Posterior cingulate gyrus (tissue), 11 donors: ENCODE data around the gene SNRPA.
"Not testable (repeated sequence)": the region's sequence is repeated elsewhere in the genome, so short reads cannot be mapped to it uniquely, and the experiment has no call there.

Experiments used
- DNase-seq, 10 donors: peaks; one replicate each; pipeline versions ENCODE4 v3.0.0 to v3.0.0-alpha.2; 2020 to 2021; ENCODE audit warnings: mixed read lengths in 3 of 10
- intact Hi-C: fragments of 100-400 bp; cut with DNase I; formaldehyde crosslinking; loops from one replicate; pipeline ENCODE4 v1.15.1; 2023

The SNRPA gene

DNA sequence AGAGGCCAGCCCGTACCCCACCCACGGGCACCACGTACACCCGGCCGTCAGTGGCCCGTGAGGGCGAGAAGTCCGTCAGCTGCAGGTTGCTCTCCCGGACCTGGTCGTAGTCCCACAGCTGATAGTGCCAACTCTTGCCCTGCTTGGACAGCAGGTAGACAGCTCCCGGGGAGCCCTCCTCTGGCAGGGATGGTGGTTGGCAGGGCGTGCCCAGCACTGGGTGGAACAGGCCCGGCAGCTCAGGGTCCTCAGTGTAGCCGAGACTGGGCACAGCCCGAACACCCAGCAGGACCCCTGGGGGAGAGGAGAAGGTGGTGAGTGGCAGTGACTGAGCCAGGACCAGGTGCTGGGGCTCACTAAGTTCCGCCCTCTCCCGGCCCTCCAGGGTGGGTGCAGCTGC, 8.5 kb upstream of the SNRPA start:
- intact Hi-C loops: no loop called here
- DNase-seq: no peak

DNA sequence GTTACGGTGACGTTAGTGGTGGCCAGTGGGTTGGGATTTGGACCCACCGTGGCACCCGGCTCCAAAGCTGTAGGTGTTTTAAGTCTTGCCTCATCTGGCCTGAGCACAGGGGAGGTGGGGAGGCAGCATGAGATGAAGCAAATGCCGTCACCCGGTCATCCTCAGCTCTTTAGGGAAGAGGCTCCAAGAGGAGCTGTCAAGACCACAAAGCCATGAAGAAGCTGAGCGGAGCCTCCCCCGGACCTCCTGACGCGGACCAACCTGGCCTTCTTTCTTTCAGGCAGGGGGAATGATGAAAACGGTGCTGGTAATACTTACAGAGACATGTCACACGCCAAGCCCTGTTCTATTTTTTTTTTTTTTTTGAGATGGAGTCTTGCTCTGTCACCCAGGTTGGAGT, 8.1 kb upstream of the SNRPA start:
- no peak for DNase-seq
- intact Hi-C loops: no loop called here

DNA sequence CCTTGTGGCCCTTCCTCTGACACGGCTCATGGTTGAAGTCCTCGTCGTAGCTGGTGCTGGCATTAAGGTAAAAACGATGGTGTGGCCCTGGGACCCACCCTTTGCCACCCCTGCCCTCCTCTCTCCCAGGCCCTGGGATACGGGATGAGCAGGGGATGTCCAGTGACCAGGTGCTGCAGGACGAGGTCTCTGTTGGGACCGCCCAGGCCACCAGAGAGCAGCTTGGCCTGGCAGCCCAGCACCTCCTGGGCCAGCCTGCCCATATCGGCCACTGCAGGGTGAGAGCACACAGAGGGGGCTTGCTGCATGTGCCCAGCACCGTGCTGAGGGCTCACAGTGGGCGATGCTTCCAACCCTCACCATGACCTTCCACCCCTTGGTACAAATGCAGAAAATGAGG, 7.1 kb upstream of the SNRPA start:
- intact Hi-C loops: no loop called here
- DNase-seq: no peak

DNA sequence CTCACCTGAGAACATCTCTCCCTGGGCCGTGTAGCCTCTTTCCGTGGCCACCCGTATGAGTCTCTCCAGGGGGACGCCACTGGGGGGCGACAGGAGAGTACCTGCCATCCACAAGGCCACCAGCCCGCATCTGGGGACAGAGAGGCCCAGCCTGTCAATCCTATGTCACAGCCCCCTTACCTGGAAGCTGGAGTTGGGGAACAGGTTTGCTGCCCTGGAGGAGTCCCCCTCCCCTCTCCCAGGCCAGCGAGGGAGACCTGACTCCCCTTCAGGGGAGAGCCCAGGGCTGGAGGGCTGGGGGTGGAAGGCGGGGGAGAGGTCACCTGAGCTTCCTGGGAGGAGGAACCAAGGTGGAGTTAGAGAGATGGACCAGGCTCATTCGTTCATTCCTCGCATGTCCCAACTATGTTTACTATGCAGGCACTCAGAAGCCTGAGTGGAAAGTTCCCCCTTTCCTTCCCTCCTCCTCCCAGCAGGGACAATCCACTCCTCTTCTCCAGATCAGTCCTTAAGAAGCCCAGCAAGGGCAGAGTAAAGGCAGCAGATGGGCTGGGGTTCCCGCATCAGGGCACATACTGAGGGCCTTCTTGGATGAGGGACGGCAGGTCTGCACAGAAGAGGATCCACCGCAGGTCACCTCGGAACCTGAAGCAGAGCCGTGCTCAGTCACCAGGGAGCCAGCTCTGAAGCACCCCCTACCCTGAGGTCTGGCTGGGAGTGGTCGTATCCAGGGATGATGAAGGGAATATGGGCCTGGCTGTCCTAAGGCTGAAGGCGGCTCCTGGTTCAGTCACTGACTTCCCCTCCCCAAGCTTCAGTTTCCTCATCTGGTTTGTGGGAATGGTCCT, 6.2 kb upstream of the SNRPA start:
- intact Hi-C loops: no loop called here
- DNase-seq: peak in 1 of 10 donors; percentile 81

DNA sequence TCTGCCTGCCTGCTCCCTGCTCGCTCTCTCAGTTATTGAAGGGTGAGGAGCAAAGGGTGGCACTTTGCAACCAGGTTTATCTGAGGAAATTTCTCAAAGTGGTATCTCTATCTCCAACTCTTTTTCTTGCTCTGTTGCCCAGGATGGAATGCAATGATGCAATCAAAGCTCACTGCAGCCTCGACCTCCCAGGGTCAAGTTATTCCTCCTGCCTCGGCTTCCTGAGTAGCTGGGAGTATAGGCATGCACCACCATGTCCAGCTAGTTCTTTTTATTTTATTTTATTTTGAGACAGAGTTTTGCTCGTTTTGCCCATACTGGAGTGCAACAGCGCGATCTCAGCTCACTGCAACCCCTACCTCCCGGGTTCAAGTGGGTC, 5.6 kb upstream of the SNRPA start:
- intact Hi-C loops: no loop called here
- no peak for DNase-seq

DNA sequence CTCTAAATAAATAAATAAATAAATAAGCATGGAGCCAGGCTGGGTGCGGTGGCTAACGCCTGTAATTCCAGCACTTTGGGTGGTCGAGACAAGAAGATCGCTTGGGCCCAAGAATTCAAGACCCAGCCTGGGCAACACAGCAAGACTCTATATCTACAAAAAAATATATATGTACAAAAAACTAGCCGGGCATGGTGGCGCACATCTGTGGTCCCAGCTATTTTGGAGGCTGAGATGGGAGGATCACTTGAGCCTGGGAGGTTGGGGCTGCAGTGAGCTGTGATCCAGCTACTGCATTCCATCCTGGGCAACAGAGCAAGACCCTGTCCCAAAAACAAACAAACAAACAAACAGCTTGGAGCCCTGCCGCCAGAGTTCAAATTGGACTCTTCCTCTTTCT, 3.5 kb upstream of the SNRPA start:
- DNase-seq: no peak
- intact Hi-C loops: no loop called here

DNA sequence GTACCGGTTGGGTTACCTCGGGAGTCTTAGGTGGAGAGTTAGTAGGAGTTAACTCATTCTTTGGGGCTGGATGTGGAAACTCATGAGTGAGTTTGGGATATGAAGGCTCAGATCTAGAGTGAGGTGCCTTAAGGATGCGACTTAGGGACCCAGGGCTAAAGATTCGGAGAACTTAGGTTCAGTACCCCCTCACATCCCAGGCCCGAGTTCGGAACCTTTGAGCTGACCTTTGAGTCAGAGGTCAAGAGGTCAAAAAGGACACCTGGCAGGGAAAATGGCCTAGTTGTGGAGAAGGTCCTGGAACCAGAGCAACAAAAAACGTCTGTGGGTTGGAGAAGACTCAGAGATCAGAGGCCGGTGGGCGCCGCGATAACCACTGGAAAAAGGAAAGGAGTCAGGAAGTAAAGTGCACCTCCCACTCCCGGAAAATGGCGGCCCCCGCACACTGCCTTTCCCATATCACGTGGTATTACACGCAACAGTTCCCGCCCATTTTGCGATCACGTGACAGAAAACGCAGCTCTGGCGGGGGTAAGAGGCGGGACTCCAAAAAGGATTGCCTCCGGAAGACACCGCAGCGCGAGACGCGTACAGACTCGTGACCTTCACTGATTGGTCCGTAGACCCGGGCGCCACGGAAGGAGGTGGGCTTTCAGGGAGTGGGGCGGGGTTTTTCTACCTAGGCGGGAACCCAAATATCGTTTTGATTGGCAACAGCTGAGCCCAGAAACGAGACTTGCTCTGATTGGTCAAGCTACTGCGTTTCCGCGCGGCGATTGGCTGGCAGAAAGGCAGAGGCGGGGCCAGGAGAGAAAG, 737 bp upstream of the SNRPA start, which contains the start of gene ACTMAP:
ACTMAP (minus strand) TSS at position 420 of the 816 bp plus-strand sequence. CDS start 674 bp downstream, outside the sequence.
- DNase-seq: peak; percentile 100
- intact Hi-C loops: loop anchor here (2.0 kb wide), 1 partner anchor 33 kb away; the partner anchor contains the start of genes COQ8B and ITPKC

DNA sequence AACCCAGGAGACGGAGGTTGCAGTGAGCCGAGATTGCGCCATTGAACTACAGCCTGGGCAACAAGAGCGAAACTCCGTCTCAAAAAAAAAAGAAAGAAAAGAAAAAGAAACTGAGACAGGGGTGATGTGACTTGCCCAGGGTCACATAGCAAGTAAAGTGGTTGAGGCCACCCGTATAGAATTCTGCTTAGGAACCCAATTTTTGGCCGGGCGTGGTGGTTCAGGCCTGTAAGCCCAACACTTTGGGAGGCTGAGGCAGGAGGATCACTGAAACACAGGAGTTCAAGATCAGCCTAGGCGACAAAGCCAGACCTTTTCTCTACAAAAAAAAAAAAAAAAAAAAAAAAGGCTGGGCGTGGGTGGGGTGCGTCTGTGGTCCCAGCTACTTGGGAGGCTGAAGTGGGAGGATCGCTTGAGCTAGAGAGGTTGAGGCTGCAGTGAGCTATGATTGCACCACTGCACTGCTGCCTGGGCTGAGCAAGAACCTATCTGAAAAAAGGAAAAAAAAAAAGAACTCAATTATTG, 1.3 kb downstream of the SNRPA start:
- intact Hi-C loops: no loop called here
- no peak for DNase-seq

DNA sequence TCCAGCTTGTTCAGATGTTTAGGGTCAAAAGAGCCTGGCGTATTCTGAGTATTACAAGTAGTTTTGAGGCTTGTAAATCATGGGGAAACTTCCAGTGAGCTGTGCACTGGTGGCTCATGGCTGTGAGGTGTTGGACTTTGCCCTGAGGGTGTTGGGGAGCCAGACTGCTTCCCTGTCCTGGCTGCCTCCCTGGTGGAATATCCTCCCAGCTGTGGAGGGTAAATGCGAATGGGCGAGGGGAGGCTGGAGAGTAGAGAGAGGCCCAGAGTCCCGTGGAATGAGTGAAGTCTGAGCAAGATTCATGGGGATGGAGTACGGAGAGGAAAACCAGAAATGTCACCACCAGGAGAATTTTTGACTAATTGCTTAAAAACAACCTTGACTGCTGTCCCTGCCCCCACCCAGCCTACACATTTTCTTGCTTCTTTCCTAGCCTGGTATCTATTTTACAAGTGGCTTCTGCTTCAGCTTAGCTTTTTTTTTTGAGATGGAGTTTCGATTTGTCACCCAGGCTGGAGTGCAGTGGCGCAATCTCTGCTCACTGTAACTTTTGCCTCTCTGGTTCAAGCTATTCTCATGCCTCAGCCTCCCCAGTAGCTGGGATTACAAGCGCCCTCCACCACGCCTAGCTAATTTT, 3.7 kb downstream of the SNRPA start:
- intact Hi-C loops: no loop called here
- DNase-seq: peak in 1 of 10 donors; percentile 32

DNA sequence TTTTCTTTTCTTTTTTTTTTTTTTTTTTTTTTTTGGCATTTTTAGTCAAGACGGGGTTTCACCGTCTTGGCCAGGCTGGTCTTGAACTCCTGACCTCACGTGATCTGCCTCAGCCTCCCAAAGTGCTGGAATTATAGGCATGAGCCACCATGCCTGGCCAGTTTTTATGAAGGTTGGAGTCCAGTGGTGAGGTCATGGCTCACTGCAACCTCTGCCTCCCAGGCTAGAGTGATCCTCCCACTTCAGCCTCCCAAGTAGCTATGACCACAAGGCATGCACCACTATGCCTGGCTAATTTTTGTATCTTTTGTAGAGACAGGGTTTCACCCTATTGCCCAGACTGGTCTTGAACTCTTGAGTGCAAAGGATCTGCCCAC, 4.2 kb downstream of the SNRPA start:
- DNase-seq: no peak
- intact Hi-C loops: no loop called here

DNA sequence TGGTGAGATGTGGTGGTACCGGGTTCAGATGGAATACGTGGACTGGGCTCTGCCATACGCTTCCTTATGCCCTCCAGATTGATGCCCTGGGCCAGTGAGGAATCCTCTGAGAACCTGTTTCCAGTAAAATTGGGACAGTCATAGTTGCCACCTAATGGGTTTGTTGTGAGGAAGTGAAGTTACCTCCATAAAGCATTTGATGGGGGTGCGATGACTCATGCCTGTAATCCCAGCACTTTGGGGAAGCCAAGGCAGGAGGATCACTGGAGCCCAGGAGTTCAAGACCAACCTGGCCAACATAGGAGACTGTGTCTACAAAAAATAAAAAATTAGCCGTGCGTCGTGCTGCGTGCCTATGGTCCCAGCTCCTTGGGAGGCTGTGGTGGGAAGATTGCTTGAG, 4.8 kb downstream of the SNRPA start:
- DNase-seq: no peak
- intact Hi-C loops: no loop called here

DNA sequence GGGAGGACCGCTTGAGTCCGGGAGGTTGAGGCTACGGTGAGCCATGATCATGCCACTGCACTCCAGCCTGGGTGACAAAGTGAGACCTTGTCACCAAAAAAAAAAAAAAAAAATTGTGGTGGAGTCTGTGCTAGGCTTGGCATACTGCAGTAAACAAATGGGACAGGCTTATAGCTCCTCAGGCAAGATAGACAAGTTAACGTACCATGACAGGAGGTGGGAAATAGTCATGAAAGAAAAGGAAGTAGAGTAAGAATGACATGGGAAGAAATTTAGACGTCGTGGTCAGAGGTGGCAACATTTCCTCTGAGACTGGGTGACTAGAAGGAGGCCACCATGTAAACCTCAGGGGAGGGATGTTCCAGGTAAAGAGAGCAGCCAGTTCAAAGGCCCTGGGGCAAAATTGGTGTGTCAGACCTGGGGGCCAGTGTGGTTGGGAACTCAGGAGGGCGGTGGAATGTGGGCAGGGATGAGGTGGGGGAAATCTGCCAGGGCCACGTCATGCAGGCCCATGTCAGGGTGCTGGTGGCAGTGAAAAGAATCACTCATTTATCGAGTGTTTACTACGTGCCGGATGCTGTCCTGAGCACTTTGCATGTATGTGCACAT, 5.6 kb downstream of the SNRPA start:
- no peak for DNase-seq
- intact Hi-C loops: no loop called here

DNA sequence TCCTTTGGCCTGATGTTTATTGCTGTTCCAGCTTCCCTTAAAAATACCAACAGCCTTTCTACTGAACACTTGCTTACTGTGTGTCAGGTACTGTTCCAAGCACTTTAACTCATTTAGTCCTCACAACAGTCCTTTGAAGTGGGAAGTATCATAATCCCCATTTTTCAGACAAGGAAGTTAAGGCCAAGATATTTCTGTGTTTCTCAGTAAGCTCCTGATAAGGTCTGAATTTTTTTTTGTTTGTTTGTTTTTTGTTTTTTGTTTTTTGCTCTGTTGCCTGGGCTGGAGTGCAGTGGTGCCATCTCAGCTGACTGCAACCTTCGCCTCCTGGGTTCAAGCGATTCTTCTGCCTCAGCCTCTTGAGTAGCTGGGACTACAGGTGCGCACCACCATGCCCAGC, 7.5 kb downstream of the SNRPA start:
- intact Hi-C loops: no loop called here
- DNase-seq: no peak

DNA sequence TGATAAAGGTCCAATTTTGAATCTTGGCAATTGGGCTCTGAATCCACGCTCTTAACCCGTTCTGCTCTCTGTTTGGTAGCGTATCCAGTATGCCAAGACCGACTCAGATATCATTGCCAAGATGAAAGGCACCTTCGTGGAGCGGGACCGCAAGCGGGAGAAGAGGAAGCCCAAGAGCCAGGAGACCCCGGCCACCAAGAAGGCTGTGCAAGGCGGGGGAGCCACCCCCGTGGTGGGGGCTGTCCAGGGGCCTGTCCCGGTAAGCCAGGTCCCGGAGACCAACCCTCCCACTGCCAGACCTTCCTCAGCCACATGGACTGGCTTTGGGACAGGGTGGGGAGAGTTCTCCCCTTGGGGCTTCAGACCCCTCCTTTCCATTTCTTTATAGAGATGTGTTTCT, 8.3 kb downstream of the SNRPA start:
- intact Hi-C loops: no loop called here
- DNase-seq: no peak

DNA sequence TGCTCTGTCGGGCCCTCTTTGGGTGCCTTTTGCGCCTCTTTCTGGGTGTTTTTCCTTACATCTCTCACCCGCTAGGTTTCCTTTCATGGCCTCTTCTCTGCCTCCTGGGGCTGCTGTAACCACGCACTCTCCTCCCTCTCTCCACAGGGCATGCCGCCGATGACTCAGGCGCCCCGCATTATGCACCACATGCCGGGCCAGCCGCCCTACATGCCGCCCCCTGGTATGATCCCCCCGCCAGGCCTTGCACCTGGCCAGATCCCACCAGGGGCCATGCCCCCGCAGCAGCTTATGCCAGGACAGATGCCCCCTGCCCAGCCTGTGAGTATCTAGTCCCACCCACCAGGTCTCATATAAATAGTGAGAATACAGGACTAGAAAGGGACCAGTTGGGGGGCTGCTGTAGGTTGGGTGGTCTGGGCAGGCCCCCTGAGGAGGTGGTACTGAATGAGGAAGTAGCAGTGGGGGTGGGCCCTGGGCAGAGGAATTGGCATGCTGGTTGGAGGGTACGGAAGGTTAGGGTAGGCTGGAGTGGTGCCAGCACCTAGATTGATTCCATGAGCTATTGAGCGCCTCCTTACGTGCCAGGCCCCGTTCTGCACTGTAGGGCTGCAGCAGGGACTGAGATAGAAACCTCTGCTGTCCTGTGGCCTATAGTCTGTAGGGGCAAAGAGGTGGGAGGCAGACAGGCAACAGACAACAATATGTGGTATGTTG, 11.9 kb downstream of the SNRPA start:
- no peak for DNase-seq
- intact Hi-C loops: no loop called here

DNA sequence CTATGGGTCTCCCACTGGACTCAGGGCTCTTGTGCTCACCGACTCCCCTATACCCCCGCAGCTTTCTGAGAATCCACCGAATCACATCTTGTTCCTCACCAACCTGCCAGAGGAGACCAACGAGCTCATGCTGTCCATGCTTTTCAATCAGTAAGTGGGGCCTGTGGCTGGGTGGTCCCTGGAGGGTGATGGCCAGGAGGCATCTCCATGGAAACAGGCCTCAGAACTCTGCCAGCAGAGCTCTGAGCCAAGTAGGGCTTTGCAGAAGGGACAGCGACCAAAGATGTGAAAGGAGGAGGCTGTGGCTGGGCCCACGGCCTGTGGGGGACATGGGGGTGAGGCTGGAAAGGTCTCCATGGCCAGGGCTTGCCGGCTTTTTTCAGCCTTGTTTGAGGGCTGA, 12.5 kb downstream of the SNRPA start:
- intact Hi-C loops: no loop called here
- DNase-seq: no peak

DNA sequence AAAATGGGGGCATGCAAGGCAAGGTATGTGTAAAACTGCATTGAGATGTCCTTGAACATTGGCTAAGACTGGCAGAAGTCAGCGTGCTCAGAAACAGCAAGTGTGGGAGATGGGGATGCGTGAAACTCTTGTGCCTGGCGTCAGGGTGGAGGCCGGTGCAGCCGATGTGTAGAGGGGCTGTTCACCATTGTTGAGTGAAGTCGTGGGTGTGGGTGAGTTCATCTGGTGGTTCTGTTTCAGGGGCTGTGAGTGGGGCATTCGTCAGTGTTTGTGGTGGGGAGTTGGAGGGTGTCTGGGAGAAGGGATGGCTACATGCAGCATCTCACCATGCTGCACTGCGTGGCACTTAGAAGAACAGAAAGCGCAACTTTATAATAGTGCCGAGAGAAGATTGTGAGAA, 13.0 kb downstream of the SNRPA start:
- intact Hi-C loops: no loop called here
- DNase-seq: no peak

DNA sequence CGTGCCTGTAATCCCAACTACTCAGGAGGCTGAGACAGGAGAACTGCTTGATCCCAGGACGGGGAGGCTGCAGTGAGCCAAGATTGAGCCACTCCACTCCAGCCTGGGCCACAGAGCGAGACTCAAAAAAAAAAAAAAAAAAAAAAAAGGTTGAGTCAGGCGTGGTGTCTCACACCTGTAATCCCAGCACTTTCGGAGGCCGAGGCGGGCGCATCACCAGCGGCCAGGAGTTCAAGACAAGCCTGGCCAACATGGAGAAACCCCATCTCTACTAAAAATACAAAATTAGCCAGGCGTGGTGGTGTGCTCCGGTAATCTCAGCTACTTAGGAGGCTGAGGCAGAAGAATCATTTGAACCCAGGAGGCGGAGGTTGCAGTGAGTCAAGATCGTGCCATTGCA, 15.4 kb downstream of the SNRPA start:
- DNase-seq, intact Hi-C loops: not testable (repeated sequence)

DNA sequence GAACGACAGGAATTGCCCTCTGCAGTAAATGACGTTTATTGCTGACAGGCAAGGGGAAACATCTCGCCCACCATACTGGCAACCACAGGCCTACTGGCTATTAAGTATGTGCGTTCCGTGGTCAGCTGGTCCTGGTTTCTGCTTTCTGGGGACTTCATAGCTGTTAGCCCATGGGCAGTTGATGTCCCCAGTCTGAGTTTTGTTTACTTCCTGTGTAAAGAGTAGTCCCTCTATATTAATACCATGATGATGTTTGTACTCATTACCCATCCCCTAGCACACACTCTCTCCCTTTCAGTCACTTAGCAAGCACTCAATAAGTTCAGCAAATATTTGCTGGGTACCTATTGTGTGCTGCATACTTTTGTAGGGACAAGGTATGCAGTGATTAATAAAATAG, 17.9 kb downstream of the SNRPA start:
- intact Hi-C loops: no loop called here
- DNase-seq: no peak
